ENCODE measurements around the gene PLEKHH3.

GRCh38 chr17:42704837-42705494, 28.2 kb upstream of the PLEKHH3 start:
- no peak for TF ChIP-seq YY1 (IDR thresholded peaks at IDR 0.05; ENCODE audit: insufficient read depth, insufficient read length)
- TF ChIP-seq SUZ12 (IDR thresholded peaks at IDR 0.05; ENCODE audit: extremely low read depth, insufficient read depth, insufficient read length), result no peak
